ENCODE measurements around the gene ANKRD24. TPM values are rescaled to one million over a fixed set of nuclear protein-coding genes. Genes with fewer than 3 reads are reported as not detected.
"Not testable (repeated sequence)": the region's sequence is repeated elsewhere in the genome, so short reads cannot be mapped to it uniquely, and the experiment has no call there.

The ANKRD24 gene
- total RNA-seq, 2 experiments from 2014 or later = 1.1 to 1.3 TPM

DNA sequence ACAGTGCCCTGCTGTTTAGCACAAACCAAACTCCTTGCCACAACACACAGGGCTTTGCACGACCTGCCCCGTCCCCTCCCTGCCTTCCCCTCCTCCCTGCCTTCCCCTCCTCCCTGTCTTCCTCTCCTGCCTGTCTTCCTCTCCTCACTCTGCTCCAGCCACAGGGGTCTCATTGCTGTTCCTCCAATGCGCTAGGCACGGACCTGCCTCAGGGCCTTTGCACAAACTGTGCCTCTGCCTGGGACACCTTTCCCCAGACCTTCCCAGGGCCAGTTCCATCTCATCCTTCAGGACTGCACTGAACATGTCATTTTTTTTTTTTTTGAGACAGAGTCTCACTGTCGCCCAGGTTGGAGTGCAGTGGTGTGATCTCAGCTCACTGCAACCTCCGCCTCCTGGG, 30.9 kb upstream of the ANKRD24 start:
- ChIA-PET CTCF (no interaction called here), POLR2A (no interaction called here)
- Mint-ChIP-seq H3K27me3 (peaks cover 7% of the 10 kb centered on the region), H3K9me3 (ENCODE audit: low read depth) (no peaks in the 10 kb centered on the region), H3K4me3 (no peak overlapping the region), H3K4me1 (peaks cover 5% of the 10 kb centered on the region), H3K27ac (no peak overlapping the region), H3K36me3 (ENCODE audit: low read depth) (no peaks in the 10 kb centered on the region)
- DNase-seq = no peak
- ATAC-seq = no peak
- intact Hi-C loops (cut with DNase I, micrococcal nuclease) = no loop called here

DNA sequence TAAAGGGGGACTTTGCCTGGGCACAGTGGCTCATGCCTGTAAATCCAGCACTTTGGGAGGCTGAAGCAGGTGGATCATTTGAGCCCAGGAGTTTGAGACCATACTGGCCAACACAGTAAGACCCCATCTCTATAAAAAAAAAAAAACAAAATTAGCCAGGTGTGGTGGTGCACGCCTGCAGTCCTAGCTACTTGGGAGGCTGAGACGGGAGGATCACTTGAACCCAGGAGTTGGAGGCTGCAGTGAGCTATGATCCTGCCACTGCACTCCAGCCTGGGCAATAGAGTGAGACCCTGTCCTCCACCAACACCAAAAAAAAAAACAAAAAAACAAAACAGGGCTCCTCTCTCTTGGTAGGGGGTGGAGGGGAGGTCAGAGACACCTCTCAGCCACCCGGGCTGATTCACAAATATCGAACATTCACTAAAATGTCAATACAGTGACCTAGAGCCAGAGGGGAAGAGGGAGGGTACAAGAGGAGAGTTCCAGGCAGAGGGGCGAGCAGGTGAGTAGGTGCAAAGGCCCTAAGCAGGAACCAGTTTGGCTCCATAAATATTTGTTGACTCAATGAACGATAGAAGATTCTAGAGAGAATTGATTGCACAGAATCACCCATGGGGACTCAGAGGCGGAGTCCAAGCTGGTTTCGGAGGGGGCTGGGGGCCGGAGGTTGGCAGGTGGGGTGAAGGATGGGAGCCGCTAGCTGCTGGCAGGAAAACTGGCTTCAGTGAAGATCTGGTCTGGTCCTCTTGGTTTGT, 30.1 kb upstream of the ANKRD24 start:
- H3K36me3 Mint-ChIP-seq (ENCODE audit: low read depth) = no peaks in the 10 kb centered on the region
- intact Hi-C loops (cut with DNase I, micrococcal nuclease) = no loop called here
- ChIA-PET POLR2A (no interaction called here), CTCF (no interaction called here)
- peaks cover 5% of the 10 kb centered on the region for H3K4me1 Mint-ChIP-seq
- ATAC-seq (no peak), DNase-seq (no peak)
- H3K9me3 Mint-ChIP-seq (ENCODE audit: low read depth) = no peaks in the 10 kb centered on the region
- H3K4me3 Mint-ChIP-seq = no peak overlapping the region
- H3K27ac Mint-ChIP-seq = no peak overlapping the region
- peaks cover 4% of the 10 kb centered on the region for H3K27me3 Mint-ChIP-seq

DNA sequence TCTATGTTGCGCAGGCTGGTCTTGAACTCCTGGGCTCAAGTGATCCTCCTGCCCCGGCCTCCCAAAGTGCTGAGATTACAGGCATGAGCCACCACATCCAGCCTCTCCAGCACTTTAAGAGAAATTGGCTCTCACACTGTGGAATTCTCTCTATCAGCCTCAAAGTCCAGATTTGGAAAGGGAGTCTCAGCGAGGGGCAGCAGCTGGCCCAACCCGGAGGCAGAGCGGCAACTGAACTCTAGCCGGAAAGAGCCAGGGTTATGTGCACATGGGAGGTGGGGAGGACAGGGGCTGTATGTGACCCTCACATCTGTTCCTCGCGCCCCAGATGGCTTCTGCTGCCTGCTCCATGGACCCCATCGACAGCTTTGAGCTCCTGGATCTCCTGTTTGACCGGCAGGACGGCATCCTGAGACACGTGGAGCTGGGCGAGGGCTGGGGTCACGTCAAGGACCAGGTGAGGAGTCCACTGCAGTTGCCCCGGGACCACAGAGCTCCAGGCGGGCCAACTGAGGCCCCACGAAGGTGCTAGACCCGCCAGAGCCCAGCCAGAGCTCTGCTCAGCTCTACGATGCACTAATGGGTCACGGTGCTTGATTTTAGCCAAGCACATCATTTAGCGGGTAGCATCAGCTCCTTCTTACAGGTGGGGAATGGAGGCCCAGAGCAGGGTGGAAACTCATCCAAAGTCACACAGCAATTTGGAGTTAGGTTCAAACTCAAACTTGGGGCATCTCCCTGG, 27.7 kb upstream of the ANKRD24 start:
- ATAC-seq = no peak

DNA sequence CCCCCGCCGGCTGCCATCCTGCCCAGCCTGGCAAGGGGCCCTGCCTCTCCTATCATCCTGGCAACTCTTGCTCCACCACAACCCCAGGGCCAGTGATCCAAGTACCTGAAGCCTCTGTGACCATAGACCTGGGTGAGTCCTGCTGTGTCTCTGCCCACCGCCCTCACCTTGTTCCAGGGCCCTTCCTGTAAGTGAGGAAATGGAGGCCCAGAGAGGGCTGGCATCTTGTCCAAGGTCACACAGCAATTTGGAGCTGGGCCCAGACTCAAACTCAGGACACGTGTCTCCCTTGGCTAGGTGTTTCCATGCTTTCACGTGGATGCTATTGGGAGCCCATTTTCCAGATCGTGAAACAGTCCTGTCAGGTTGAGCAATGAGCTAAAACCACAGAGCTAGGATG, 25.3 kb upstream of the ANKRD24 start:
- ChIA-PET CTCF (interaction anchor here (2.1 kb wide), 1 partner anchor 17 kb away, joined by 11 read pairs; no protein-coding TSS in a partner anchor), POLR2A (no interaction called here)
- Mint-ChIP-seq H3K27me3 (no peaks in the 10 kb centered on the region), H3K4me1 (peaks cover 5% of the 10 kb centered on the region), H3K27ac (no peak overlapping the region), H3K4me3 (no peak overlapping the region), H3K36me3 (ENCODE audit: low read depth) (no peaks in the 10 kb centered on the region), H3K9me3 (ENCODE audit: low read depth) (no peaks in the 10 kb centered on the region)
- no peak for ATAC-seq
- intact Hi-C loops (cut with DNase I, micrococcal nuclease) = no loop called here
- DNase-seq = no peak

More for the DNA sequence above, 27.7 kb upstream of the ANKRD24 start:
- DNase-seq = no peak
- H3K27ac Mint-ChIP-seq = no peak overlapping the region
- CTCF ChIA-PET = interaction anchor here (1.8 kb wide), 1 partner anchor 15 kb away, joined by 13 read pairs; no protein-coding TSS in a partner anchor
- H3K4me3 Mint-ChIP-seq = no peak overlapping the region
- no peaks in the 10 kb centered on the region for H3K9me3 Mint-ChIP-seq (ENCODE audit: low read depth)
- H3K36me3 Mint-ChIP-seq (ENCODE audit: low read depth) = no peaks in the 10 kb centered on the region
- intact Hi-C loops (cut with DNase I, micrococcal nuclease) = no loop called here
- peaks cover 2% of the 10 kb centered on the region for H3K27me3 Mint-ChIP-seq
- POLR2A ChIA-PET = no interaction called here
- peaks cover 5% of the 10 kb centered on the region for H3K4me1 Mint-ChIP-seq

DNA sequence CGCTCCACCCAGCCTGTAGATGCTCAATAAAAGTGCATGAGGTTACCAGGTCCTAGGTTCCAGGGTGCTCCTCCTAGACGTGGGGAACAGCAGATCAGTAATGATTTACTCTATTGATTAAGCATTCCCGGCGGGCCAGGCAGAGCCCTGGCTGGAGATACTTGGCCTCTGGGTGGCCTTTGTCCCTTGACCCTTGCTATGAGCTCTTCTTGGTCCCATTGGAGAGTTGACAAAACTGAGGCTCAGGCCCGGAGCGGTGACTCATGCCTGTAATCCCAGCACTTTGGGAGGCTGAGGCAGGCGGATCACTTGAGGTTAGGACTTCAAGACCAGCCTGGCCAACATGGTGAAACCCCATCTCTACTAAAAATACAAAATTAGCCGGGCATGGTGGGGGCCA, 24.5 kb upstream of the ANKRD24 start:
- ATAC-seq; H3K4me3 Mint-ChIP-seq; DNase-seq; H3K9me3 Mint-ChIP-seq (ENCODE audit: low read depth); H3K27ac Mint-ChIP-seq; H3K36me3 Mint-ChIP-seq (ENCODE audit: low read depth); POLR2A ChIA-PET; H3K4me1 Mint-ChIP-seq; intact Hi-C loops (cut with DNase I, micrococcal nuclease); H3K27me3 Mint-ChIP-seq: not testable (repeated sequence)
- CTCF ChIA-PET = interaction anchor here (2.1 kb wide), 1 partner anchor 18 kb away, joined by 11 read pairs; no protein-coding TSS in a partner anchor

DNA sequence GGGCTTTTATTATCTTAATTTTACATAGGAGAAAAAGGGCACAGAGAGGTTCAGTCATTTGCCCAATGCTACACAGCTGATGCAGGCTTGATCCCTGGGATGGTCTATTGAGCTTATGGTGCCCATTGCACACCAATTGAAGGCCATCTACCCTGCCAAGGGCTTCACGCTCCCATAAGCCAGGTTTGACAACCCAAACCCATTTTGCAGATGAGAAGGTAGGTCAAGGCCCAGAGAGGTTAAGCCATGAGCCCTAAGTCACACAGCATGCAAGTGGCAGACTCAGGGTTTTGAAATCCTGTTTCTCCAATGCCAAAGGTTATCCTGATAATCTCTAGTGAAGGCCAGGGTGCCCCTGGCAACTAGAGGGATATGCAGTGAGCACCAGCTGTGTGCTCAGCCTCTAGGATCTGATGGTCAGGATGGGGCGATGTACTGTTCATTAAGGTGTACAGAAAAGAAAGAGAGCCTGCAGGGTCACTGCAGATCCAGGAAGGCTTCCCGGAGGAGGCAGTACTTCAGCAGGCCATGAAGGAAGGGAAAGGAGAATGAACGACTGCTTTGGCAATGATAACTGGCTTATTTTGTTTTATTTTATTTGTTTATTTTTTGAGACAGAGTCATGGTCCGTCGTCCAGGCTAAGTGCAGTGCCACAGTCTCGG, 20.9 kb upstream of the ANKRD24 start:
- H3K4me1 Mint-ChIP-seq = no peaks in the 10 kb centered on the region
- H3K27ac Mint-ChIP-seq = no peak overlapping the region
- peaks cover 3% of the 10 kb centered on the region for H3K27me3 Mint-ChIP-seq
- H3K4me3 Mint-ChIP-seq = no peak overlapping the region
- H3K36me3 Mint-ChIP-seq (ENCODE audit: low read depth) = no peaks in the 10 kb centered on the region
- DNase-seq (no peak), ATAC-seq (no peak)
- intact Hi-C loops (cut with DNase I, micrococcal nuclease) = no loop called here
- POLR2A ChIA-PET = no interaction called here
- CTCF ChIA-PET = no interaction called here
- no peaks in the 10 kb centered on the region for H3K9me3 Mint-ChIP-seq (ENCODE audit: low read depth)

DNA sequence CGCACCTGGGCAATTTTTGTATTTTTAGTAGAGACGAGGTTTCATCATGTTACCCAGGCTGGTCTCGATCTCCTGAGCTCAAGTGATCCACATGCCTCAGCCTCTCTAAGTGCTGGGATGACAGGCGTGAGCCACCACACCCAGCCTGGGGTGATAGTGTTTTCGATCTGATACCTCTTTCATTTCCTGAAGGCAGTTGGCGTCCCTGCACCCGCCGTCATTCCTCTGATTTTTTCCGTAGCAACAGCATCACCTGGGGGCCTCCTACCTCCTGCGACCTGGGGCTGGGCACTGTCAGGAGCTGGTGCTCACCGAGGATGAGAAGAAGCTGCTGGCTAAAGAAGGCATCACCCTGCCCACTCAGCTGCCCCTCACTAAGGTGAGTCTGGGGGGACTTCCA, 18.2 kb upstream of the ANKRD24 start:
- CTCF ChIA-PET = interaction anchor here (0.8 kb wide), 2 partner anchors 40 to 52 kb away, joined by 3 read pairs; no protein-coding TSS in a partner anchor
- no peaks in the 10 kb centered on the region for H3K4me1 Mint-ChIP-seq
- POLR2A ChIA-PET = no interaction called here

DNA sequence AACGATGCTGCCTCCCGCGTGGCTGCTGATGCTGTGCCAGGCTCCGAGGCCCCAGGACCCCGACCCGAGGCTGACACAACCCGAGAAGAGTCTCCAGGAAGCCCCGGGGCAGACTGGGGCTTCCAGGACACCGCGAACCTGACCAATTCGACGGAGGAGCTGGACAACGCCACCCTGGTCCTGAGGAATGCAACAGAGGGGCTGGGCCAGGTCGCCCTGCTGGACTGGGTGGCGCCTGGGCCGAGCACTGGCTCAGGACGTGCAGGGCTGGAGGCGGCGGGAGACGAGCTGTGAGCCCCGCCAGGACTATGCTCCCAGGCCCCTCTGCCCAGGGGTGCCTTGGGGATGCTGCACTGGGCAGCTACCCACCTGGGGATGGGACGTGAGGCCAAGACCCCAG, 10.8 kb upstream of the ANKRD24 start:
- DNase-seq = no peak
- H3K4me3 Mint-ChIP-seq = no peak overlapping the region
- no peaks in the 10 kb centered on the region for H3K4me1 Mint-ChIP-seq
- intact Hi-C loops (cut with DNase I, micrococcal nuclease) = no loop called here
- H3K36me3 Mint-ChIP-seq (ENCODE audit: low read depth) = peaks cover 5% of the 10 kb centered on the region
- ATAC-seq = no peak
- no peaks in the 10 kb centered on the region for H3K9me3 Mint-ChIP-seq (ENCODE audit: low read depth)
- ChIA-PET CTCF (no interaction called here), POLR2A (no interaction called here)
- H3K27ac Mint-ChIP-seq = no peak overlapping the region
- H3K27me3 Mint-ChIP-seq = peaks cover 14% of the 10 kb centered on the region

More for the DNA sequence above, 18.2 kb upstream of the ANKRD24 start:
- Mint-ChIP-seq H3K36me3 (ENCODE audit: low read depth) (no peaks in the 10 kb centered on the region), H3K4me3 (no peak overlapping the region), H3K27ac (no peak overlapping the region), H3K27me3 (peaks cover 9% of the 10 kb centered on the region), H3K9me3 (ENCODE audit: low read depth) (no peaks in the 10 kb centered on the region)
- intact Hi-C loops (cut with DNase I, micrococcal nuclease) = no loop called here
- no peak for DNase-seq
- no peak for ATAC-seq

DNA sequence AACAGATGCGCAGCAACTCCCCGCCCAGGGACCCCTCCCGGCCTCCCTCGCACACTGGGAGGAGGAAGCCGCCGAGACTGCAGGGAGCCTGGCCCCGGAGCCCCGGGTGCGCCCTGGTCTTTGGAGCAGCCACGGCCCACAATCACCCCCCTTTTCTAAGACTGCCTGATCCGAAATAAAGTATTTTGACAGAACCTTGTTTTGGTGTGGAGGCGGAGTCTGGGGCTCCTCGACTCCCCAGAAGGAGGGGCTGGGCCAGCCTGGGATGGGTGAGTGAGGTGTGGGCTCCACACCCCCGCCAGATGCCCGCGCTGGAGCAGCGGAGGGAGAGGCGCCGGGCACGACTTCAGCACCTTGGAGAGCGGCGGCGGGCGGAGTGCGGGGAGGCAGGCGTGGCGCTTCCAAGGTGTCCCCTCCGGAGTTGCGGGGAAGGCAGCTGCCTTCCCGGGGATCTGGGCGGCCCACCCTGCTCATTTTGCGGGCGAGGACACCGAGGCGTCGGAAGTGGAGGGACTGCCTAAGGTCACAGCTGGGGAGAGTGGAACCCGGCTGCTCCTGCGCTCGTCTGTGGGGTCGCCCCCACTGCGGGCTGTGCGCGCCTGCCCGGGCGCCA, 9.5 kb upstream of the ANKRD24 start:
- peaks cover 12% of the 10 kb centered on the region for H3K27me3 Mint-ChIP-seq
- CTCF ChIA-PET = interaction anchor here (0.6 kb wide), 1 partner anchor 324 kb away, joined by 3 read pairs; no protein-coding TSS in a partner anchor
- POLR2A ChIA-PET = no interaction called here
- intact Hi-C loops (cut with DNase I, micrococcal nuclease) = no loop called here
- H3K4me1 Mint-ChIP-seq = no peaks in the 10 kb centered on the region
- H3K27ac Mint-ChIP-seq = no peak overlapping the region
- peaks cover 5% of the 10 kb centered on the region for H3K36me3 Mint-ChIP-seq (ENCODE audit: low read depth)
- peak; percentile 84 for DNase-seq
- ATAC-seq = peak; percentile 85
- no peaks in the 10 kb centered on the region for H3K9me3 Mint-ChIP-seq (ENCODE audit: low read depth)
- no peak overlapping the region for H3K4me3 Mint-ChIP-seq

DNA sequence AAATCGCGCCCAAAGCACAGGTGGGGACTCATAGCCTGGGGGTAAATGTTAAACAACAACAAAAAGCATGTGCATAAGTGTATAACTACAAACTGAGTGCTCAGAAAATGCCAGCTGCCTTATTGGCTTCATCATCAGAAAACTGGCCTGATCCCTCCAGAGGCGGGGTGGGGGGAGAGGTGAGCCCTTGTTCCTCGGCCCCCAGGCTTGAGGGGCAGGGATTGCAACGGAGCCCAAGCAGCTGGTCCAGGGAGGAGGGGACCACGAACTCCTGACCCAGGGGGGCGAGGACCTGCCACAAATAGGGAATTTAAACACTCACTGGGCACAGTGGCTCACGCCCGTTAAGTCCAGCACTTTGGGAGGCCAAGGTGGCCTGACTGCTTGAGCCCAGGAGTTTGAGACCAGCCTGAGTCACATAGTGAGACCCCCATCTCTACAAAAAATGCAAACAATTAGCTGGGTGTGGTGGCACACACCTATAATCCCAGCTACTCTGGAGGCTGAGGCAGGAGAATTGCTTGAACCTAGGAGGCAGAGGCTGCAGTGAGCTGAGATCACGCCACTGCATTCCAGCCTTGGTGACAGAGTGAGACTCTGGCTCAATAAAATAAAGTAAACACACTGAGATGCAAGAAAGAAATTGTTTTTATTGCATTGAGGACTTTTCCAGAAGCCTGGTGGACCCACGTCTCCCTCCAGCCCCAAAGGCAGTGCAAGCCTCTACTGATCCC, 8.8 kb upstream of the ANKRD24 start:
- Mint-ChIP-seq H3K36me3 (ENCODE audit: low read depth) (peaks cover 7% of the 10 kb centered on the region), H3K27ac (no peak overlapping the region), H3K4me1 (no peaks in the 10 kb centered on the region), H3K27me3 (peaks cover 8% of the 10 kb centered on the region), H3K4me3 (no peak overlapping the region), H3K9me3 (ENCODE audit: low read depth) (no peaks in the 10 kb centered on the region)
- intact Hi-C loops (cut with DNase I, micrococcal nuclease) = no loop called here
- ChIA-PET POLR2A (no interaction called here), CTCF (interaction anchor here (0.6 to 0.9 kb wide), 2 partner anchors 33 to 325 kb away, joined by 3 to 4 read pairs; no protein-coding TSS in a partner anchor)
- no peak for ATAC-seq
- DNase-seq = no peak

Measured in activated CD4-positive, alpha-beta T cell treated with anti-CD3 and anti-CD28 coated beads for 36 hours (primary cell).